ENCODE data around the gene CATSPERD. TPM values are rescaled to one million over a fixed set of nuclear protein-coding genes. Genes with fewer than 3 reads are reported as not detected.

CATSPERD gene
- total RNA-seq, 1 donor from 2014 or later, result not detected

GRCh38 chr19:5827342-5827890 lies 107.0 kb downstream of the CATSPERD start:
- Mint-ChIP-seq H3K4me3 (ENCODE audit: unreplicated experiment) (peak overlapping the region; percentile 91), H3K27ac (ENCODE audit: unreplicated experiment) (peak overlapping the region; percentile 52), H3K36me3 (ENCODE audit: unreplicated experiment) (no peaks in the 10 kb centered on the region), H3K4me1 (ENCODE audit: low read depth, unreplicated experiment) (no peaks in the 10 kb centered on the region), H3K9me3 (ENCODE audit: unreplicated experiment) (peaks cover 8% of the 10 kb centered on the region), H3K27me3 (ENCODE audit: unreplicated experiment) (peaks cover 8% of the 10 kb centered on the region)
- TF ChIP-seq, protein P1, sequence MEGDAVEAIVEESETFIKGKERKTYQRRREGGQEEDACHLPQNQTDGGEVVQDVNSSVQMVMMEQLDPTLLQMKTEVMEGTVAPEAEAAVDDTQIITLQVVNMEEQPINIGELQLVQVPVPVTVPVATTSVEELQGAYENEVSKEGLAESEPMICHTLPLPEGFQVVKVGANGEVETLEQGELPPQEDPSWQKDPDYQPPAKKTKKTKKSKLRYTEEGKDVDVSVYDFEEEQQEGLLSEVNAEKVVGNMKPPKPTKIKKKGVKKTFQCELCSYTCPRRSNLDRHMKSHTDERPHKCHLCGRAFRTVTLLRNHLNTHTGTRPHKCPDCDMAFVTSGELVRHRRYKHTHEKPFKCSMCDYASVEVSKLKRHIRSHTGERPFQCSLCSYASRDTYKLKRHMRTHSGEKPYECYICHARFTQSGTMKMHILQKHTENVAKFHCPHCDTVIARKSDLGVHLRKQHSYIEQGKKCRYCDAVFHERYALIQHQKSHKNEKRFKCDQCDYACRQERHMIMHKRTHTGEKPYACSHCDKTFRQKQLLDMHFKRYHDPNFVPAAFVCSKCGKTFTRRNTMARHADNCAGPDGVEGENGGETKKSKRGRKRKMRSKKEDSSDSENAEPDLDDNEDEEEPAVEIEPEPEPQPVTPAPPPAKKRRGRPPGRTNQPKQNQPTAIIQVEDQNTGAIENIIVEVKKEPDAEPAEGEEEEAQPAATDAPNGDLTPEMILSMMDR (IDR thresholded peaks at IDR 0.05; ENCODE audit: partially characterized antibody, unreplicated experiment), result no peak
- no peak for DNase-seq

GRCh38 chr19:5827891-5828660 lies 107.6 kb downstream of the CATSPERD start:
- Mint-ChIP-seq H3K27ac (ENCODE audit: unreplicated experiment) (peak overlapping the region; percentile 94), H3K4me3 (ENCODE audit: unreplicated experiment) (peak overlapping the region; percentile 87), H3K36me3 (ENCODE audit: unreplicated experiment) (no peaks in the 10 kb centered on the region), H3K27me3 (ENCODE audit: unreplicated experiment) (peaks cover 8% of the 10 kb centered on the region), H3K9me3 (ENCODE audit: unreplicated experiment) (peaks cover 8% of the 10 kb centered on the region), H3K4me1 (ENCODE audit: low read depth, unreplicated experiment) (no peaks in the 10 kb centered on the region)
- TF ChIP-seq, protein P1 (IDR thresholded peaks at IDR 0.05; ENCODE audit: partially characterized antibody, unreplicated experiment), result no peak
- DNase-seq, result peak; percentile 96

Other genes with a start within 250 kb of the CATSPERD start
- 1.0 TPM for gene TINCR, start 152.7 kb upstream of the CATSPERD start, total RNA-seq (ENCODE audit: unreplicated experiment)
- gene SAFB2, start 97.9 kb upstream of the CATSPERD start, total RNA-seq (ENCODE audit: unreplicated experiment), result 70.9 TPM
- 133 TPM for gene SAFB, start 97.6 kb upstream of the CATSPERD start, total RNA-seq (ENCODE audit: unreplicated experiment)
- gene MICOS13, start 40.1 kb upstream of the CATSPERD start, total RNA-seq (ENCODE audit: unreplicated experiment), result 22.8 TPM
- gene HSD11B1L, start 39.6 kb upstream of the CATSPERD start, total RNA-seq (ENCODE audit: unreplicated experiment), result 64.4 TPM
- 514 TPM for gene RPL36, start 30.3 kb upstream of the CATSPERD start, total RNA-seq (ENCODE audit: unreplicated experiment)
- 98.5 TPM for gene LONP1, start 491 bp upstream of the CATSPERD start, total RNA-seq (ENCODE audit: unreplicated experiment)
- 3.1 TPM for gene PRR22, start 64.1 kb downstream of the CATSPERD start, total RNA-seq (ENCODE audit: unreplicated experiment)
- gene DUS3L, start 70.5 kb downstream of the CATSPERD start, total RNA-seq (ENCODE audit: unreplicated experiment), result 22.4 TPM
- gene NRTN, start 84.4 kb downstream of the CATSPERD start, total RNA-seq (ENCODE audit: unreplicated experiment), result 1.2 TPM
- gene FUT6, start 119.1 kb downstream of the CATSPERD start, total RNA-seq (ENCODE audit: unreplicated experiment), result not detected
- not detected for gene FUT3, start 130.8 kb downstream of the CATSPERD start, total RNA-seq (ENCODE audit: unreplicated experiment)
- gene FUT5, start 149.9 kb downstream of the CATSPERD start, total RNA-seq (ENCODE audit: unreplicated experiment), result 0.27 TPM
- 193 TPM for gene NDUFA11, start 183.2 kb downstream of the CATSPERD start, total RNA-seq (ENCODE audit: unreplicated experiment)
- 7.5 TPM for gene VMAC, start 184.2 kb downstream of the CATSPERD start, total RNA-seq (ENCODE audit: unreplicated experiment)
- 9.9 TPM for gene CAPS, start 193.6 kb downstream of the CATSPERD start, total RNA-seq (ENCODE audit: unreplicated experiment)